HG02571 (cell line): Measurements from ENCODE around the gene BCL11A.

Experiments
- ATAC-seq: cut with Tn5 transposase; IDR thresholded peaks from one replicate; pipeline ENCODE4 v1.9.1; 2021; ENCODE audit warnings: mild to moderate bottlenecking, moderate library complexity; ENCODE audit not compliant: unreplicated experiment

Gene BCL11A

GRCh38 chr2:60509066-60509465 lies 44.4 kb downstream of the BCL11A start:
- ATAC-seq = no peak

- ATAC-seq = no peak
Measured at GRCh38 chr2:60508339-60508917, 45.0 kb downstream of the BCL11A start.

- ATAC-seq = no peak
Measured at GRCh38 chr2:60507211-60507965, 46.1 kb downstream of the BCL11A start.

- no peak for ATAC-seq
Measured at GRCh38 chr2:60505880-60506260, 47.6 kb downstream of the BCL11A start.

- ATAC-seq = no peak
Measured at GRCh38 chr2:60505240-60505879, 48.1 kb downstream of the BCL11A start.

- no peak for ATAC-seq
Measured at GRCh38 chr2:60504049-60504448, 49.4 kb downstream of the BCL11A start.

GRCh38 chr2:60502144-60502543 lies 51.3 kb downstream of the BCL11A start:
- no peak for ATAC-seq

- no peak for ATAC-seq
Measured at GRCh38 chr2:60500861-60501260, 52.6 kb downstream of the BCL11A start.

GRCh38 chr2:60499651-60500265 lies 53.7 kb downstream of the BCL11A start:
- ATAC-seq = no peak

GRCh38 chr2:60498816-60499429 lies 54.5 kb downstream of the BCL11A start:
- no peak for ATAC-seq

- ATAC-seq = no peak
Measured at GRCh38 chr2:60498127-60498815, 55.2 kb downstream of the BCL11A start.

- no peak for ATAC-seq
Measured at GRCh38 chr2:60497500-60497899, 56.0 kb downstream of the BCL11A start.

GRCh38 chr2:60496956-60497355 lies 56.5 kb downstream of the BCL11A start:
- ATAC-seq = no peak

GRCh38 chr2:60496475-60496874 lies 57.0 kb downstream of the BCL11A start:
- no peak for ATAC-seq

- ATAC-seq = no peak
Measured at GRCh38 chr2:60495041-60495625, 58.3 kb downstream of the BCL11A start.

- no peak for ATAC-seq
Measured at GRCh38 chr2:60493804-60494387, 59.6 kb downstream of the BCL11A start.

- ATAC-seq = no peak
Measured at GRCh38 chr2:60492548-60492947, 60.9 kb downstream of the BCL11A start.

- ATAC-seq = no peak
Measured at GRCh38 chr2:60490848-60491247, 62.6 kb downstream of the BCL11A start.

GRCh38 chr2:60490441-60490840 lies 63.0 kb downstream of the BCL11A start:
- no peak for ATAC-seq

GRCh38 chr2:60489289-60489688 lies 64.2 kb downstream of the BCL11A start:
- ATAC-seq = no peak
